NCI-H2107 treated with DMSO at 0.1 percent for 48 hours (cell line): ENCODE measurements around the gene ACY1.

Source experiments
- DNase-seq: peaks from one replicate; lab custom pipeline; 2025; ENCODE audit not compliant: unreplicated experiment; lab: John Stamatoyannopoulos, UW

The ACY1 gene

DNA sequence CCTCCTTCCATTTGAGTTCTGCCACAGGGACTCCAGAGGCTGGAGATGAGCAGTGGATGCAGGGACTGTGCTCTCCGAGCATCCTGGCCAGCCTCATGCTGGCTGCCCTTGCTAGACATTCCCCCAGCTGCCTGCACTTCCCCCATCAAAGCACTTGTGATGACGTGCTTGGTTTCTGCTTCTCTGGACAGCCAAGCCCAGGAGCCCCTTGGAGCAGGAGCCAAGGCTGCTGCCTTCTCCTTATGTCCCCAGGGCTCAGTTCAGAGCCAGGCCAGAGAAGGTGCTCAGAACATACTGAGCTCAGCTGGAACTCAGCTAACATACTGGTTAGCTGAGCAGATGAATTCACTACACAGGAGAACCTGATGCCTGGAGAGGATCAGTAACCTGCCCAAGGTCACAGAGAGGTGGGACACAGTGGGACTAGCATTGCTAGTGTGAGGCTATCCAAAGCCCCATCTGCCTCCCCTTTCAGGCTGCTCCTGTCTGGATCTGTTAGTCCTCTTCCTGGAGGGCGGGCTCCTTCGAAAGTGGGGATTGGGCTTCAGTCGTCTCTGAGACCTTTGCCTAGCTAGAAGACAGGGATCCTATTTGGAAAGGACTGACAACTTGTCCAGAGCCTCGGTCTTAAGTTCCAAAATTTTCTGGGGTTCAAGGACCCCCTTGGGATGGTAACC lies 20.3 kb upstream of the ACY1 start:
- no peak for DNase-seq

DNA sequence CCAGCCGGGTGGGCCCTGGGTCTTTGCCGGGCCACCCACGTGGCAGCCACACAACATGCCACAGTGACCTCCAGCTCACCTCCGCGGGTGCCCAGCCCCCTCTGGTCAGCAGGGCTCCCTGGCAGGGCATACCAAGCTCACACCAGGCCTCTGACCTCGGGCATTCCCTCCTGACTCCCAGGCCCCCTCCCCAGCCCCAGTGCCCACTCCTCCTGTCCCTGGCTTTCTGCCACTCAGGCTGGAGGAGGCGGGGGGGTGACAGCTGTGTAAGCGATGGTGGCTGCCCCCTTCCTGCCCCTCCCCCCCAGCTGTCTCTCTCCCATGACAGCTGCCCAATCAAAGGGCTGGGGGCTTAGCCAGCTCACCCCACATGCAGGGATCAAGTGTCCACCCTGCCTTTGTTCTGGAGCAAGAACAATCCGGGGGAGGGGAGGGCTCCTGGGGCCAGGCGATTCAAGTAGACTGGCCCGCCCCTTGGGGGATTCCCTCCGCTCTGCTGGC lies 19.3 kb upstream of the ACY1 start:
- DNase-seq, result no peak

DNA sequence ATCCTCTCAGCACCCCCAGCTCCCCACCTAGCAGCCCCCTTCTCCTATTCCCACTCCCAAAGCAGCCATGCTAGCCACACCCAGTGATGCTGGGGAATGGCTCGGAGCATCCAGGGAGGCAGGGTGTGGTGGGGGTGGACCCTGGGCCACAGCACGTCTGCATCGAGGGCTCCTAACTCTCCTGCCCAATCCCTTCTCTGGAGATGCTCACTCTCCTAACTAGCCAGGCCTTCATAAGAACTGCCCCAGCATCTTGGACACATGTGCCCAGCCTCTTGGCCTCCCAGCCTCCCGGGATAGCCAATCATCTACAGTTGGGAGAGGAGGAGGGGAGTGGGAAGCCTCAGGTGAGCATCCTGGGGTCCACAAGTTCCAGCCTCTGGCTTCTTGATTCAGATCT lies 18.8 kb upstream of the ACY1 start:
- no peak for DNase-seq

DNA sequence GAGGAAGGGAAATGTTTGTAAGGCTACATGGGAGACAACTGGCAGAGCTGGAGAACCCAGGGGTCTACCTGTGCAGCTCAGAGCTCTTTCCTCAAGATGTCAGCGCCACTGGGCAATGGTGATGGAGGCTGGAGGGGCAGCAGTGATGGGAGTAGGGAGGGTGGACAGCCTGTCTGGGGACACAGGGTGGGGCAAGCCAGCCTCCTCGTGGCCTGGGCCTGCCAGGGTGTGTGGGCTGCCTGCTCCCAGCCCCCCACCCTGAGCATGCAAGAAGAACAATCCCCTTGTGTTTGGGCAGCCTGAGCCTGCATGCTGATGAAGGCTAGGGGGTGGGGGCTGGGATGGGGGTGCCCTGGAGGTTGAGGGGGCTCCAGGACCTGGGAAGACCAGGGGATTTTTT lies 17.3 kb upstream of the ACY1 start:
- no peak for DNase-seq

DNA sequence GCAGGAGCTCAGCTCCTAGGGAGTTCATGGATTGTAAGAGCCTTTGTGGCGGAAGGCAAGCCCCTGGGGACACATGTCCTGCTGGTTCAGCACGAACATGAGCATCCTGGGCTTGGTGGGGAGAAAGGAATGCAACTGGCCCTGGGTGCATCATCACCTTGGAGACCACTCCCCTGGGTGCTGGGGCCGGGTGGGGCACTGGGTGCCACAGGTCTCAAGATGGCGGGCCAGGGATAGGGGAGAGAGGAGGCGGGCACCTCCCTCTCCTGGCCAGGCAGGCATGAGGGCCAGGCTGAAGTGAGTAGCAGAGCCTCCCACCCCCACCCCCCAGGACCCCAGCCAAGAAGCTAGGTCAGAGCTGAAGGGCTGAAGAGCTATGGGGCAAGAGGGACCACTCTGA lies 16.8 kb upstream of the ACY1 start:
- no peak for DNase-seq

DNA sequence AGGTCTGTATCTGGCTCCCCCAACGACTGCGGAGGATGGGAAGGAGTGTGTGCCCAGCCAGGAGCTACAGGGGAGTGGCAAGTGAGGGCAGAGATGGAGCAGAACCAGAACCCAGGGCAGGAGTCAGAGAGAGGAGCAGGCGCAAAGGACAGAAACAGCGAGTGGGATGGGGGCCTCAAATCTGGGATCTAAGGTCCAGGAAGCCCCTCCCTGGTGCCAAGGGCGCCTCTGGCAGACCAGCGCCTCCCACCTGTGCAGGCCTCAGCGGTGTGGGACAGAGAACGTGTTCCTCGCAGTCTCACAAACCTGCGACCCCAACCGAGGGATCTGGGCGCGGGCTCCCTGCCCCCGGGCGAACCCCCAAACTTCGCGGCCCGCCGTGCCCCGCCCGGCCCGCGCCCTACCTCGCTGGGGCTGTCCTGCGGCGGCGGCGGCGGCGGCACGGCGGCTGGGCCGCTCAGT lies 16.4 kb upstream of the ACY1 start:
- DNase-seq, result no peak

DNA sequence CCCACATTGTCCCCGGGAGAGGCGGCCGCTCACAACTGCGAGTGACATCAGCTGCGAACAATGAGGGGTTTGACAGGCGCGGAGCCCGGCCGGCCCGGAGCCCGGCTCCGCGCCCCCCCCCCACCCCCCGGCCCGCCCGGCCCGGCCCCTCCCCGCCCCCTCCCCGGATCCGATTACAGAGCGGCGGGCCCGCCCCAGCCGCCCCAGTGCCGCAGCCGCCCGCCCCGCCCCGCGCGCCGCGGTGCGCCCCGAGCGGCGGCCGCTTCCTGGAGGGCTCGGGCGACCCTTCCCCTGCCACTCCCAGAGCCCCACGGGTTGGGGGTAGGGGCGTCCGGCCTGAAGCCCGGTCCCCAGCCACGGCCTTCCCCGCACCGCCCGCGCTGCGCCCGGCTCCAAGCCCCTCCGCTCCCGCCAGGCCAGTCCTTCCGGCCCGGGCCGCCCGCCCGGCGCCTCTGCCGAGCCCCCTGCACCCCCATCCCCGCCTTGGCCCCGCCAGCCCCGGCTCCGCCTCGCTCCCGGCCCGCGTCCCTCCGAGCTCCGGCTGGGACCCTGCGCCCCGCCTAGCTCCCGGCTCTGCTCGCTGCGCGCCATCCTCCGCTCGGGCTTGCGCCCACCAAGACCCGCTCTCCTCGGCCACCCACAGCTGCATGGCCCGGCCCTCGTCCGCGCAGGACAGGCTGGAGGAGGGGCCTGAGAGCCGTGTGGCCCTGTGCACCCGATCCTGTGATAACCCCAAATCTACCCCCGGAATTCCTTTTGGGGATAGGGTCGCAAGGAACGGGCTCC lies 15.8 kb upstream of the ACY1 start, which contains the start of gene PCBP4:
PCBP4 (minus strand) TSS at position 71 of the 786 bp plus-strand sequence. CDS start 6,214 bp downstream, outside the sequence.
- no peak for DNase-seq

DNA sequence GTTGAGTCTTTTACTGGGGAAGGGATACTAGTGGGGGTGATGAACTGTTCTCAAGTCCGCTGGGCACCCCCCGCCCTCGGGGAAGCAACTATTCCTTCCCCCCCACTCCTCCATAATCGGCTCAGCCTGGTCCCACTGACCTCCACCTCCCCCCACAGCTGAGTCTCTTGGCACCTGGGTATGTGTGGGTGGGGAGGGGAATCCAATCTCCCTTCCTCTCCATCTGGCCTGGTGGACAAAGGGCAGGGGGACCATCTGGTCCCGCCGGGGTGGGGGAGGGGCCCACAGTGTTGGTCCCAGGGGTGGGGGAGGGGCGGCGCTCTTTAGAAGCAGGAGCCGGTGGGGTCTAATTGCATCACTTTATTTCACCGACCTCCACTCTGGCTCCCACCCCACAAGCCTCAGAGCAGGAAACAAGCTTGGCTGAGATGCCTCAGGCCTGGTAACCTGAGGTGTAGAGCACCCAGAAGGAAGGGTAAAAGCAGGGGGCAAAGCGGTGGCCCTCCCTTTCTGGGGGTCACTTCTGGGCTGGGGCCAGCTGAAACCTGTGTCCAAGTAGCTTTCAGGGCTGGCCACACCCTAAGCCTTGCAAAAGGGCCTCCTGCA lies 15.1 kb upstream of the ACY1 start:
- no peak for DNase-seq

DNA sequence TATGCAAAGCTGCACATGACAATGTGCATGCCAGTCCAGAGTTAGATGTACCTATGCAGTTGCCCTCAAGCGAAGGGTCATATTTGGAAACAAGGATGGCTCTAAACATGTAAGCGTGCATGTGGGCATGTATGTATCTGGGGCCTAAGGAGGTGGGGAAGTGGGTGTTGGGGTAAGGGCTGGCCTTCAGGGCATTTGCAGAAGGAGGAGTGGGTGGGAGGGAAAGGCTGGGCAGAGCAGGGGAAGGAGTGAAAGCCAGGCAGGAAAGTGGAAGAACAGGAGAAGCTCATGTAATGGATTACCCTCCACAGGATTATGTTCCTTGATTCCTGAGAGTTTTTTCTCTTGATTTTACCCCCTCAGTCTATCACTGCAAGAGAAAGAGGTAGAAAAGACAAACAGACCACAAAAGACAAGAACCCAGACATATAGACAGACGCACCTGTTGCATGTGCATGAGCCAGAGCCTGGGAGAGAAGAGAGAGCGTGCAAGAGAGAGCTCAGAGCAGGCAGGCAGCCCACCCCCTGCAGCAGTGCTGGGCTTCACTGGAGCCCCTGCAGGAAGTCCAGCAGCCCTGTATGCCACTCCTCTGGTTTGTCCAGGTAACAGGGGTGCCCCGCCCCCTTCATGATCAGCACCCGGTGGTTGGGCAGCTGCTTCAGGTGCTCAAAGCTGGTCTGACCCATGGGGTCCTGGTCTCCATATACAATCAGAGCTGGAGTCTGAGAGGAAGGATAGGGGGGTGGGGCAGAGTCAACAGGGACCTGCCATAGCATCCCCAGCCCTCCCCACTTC lies 14.3 kb upstream of the ACY1 start:
- no peak for DNase-seq

DNA sequence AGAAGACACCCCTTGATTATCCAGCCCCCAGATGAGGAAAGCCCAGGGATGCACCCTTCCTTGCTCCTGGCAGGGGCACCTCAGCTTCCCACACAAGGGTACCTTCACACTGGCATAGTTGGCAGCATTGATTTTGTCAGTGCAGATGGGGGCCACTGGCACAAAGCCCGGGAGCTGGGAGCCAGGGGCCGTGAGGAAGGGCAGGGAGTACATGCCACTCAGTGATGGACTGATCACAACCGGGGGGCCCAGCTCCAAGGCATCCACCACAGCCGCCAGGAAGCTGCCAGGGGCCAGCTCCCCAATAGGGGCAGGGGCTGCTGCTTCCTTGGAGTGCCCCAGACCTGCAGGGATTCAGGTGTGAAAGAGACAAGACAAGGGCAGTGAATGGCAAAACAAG lies 13.5 kb upstream of the ACY1 start:
- DNase-seq, result no peak

DNA sequence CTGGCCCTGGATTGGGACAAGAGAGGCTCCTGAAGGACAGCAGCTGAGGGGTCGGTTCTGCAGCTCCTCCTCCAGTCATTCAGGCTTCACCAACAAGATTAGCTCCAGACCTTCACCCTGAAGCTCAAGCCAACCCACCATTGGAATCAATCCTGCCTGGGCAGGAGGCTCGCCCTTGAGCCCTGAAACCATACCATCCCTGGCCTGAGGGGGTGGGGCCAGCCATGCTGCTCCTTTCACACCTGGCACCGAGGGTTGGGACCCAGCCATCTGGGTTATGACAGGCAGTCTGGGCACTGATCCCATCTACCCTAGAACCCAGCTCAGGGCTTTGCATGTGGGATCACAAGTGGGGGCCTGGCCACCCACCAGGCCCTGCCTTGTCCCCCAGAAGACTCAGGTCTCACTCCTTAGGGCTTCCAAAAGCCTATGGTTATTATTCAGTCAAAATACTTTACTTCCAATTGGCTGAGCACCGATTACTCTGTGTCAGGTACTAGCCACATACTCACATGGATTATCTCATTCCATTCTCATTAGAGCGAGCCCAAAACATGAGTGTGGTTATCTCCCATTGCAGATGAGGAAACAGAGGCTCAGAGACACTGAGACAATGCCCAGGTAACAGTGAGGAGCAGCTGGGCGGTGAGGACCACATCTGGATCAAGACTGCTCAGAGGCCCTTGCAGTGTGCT lies 12.6 kb upstream of the ACY1 start:
- no peak for DNase-seq

DNA sequence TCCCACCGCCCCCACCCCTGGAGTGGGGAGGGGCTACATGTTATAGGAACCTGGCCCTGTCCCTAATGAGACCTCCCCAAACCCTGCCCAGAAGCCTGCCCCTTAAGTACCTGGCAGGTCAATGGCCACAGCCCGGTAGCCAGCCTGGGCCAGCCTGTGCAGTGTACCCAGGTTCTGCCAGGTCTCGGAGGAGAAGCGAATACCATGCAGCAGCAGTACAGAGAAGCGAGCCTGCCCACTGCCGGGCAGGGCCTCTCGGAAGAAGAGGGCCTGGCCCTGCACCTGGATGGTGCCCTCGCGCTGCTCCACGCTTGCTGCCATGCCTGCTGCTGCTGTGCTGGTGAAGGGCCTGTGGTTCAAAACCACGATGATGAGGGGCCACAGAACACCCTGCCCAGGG lies 12.0 kb upstream of the ACY1 start:
- no peak for DNase-seq

DNA sequence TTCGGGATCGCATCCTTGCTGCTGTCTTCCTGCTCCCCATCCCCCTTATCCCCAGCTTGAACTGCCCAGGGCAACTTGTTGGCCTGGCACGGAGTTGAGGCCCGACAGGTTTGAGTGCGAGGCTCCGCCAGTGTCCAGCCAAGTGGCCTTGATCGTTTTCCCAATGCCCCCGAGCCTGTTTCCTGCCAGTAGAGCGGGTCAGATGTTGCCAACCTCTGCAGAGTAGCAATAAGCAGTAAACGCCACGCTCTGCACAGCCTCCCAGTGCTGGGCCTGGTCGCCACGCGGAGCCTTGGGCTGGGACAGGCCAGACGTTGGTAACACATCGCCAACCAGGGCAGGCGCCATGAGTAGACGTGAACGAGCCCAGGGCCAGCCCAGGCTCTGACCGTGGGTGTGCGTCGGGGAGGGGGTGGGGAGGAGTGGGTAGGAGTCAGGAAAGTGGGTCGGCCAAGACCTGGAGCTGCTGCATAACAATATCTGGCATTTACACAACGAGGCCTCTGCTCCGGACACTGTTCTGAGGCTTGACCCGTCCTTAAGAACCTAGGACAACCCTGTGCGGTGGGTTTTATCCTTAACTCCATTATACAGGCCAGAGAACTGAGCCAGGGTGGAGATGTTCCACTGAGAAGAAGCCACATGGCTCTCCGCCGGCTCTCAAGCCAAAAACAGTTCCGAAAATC lies 8.9 kb upstream of the ACY1 start:
- DNase-seq, result no peak

DNA sequence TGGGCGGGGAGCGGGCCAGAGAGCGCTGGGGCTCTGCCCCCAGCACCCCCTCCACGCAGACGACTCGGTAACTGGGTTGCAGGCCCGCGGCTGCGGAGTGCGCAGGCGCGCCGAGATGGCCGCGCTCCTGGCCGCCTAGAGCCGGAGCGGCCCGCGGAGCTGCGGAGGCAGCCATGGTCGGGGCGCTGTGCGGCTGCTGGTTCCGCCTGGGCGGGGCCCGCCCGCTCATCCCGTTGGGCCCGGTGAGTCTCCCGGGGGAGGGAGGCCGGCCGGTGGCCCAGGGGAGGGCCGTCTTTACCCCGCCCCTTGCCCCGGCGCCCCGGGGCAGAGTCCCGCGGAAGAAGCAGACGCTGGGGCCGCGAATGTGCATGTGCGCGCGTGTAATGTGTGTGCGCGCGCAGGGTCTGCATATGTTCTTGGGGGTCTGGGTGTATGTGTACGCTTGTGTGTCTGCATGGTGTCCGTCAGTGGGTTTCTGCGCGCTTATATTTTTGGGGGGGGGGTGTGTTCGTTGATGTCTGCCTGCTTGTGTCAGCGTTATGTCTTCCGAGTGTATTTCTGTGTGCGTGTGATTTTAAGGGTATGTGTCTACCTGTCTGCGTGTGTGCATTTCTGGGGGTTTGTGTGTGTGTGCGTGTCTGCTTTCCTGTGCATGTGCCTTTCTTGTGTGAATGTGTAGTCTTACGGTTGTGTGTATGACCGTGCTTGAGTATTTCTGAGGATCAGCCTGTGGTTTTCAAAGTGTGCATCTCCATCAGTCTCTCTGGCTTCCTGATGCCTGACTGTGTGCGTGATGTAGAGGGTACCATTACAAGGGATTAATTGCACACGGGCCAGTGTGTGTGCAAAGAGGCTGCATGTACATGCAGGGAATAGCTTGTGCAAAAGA lies 8.1 kb upstream of the ACY1 start, which contains the start of gene ABHD14A:
ABHD14A (plus strand) TSS at position 102 of the 889 bp plus-strand sequence; CDS start at position 174, 72 bp downstream.
- no peak for DNase-seq

DNA sequence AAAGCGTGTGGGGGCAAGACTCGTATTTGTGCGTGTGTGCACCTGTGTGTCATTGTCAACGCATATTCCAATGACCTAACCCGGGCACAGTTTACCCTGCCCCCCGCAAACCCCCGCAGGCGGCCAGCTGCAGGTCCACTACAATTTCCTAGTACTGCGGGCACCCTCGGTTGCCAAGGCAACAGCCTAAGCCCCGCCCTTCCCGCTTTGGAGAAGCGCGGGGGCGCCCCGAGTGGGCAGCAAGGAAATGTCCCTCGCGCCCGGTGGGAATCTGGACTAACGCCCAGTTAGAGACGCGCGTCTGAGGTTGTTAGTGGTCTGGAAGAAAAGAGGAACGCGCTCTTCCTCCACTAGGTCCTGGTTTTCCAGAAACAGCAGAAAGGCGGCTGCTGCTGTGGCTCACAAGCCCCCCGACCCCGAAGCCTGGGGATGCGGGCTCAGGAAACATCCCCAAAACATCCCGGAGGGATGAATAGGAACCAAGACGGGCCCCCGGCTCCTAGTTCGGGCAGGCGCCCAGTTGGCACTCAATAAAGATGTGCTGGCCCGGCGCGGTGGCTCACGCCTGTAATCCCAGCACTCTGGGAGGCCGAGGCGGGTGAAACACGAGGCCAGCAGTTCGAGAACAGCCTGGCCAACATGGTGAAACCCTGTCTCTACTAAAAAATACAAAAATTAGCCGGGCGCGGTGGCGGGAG lies 7.3 kb upstream of the ACY1 start:
- no peak for DNase-seq

DNA sequence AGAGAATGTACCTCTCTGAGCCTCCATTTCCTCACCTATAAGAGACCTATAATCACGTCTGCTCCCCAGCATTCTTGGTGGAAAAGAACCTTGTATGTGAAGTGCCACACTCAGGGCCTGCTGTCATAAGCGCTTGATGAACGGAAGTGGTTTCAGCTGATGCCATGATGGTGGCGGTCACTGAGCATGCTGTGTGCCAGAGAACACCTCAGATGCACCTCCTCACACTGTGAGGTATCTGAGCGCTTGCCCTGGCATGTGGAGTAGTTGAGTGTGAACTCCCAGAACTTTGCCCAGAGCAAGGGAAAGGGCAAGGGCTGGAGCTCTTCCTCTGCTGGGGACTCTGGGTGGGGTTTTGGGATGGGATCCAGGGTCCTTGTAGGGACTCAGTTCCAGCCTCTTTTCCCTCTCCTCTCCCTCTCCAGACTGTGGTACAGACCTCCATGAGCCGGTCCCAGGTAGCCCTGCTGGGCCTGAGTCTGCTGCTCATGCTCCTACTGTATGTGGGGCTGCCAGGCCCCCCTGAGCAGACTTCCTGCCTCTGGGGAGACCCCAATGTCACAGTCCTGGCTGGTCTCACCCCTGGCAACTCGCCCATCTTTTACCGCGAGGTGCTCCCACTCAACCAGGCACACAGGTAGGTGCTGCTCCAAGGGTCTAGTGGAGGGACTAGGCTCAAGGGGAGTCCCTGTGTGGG lies 5.7 kb upstream of the ACY1 start:
- DNase-seq, result no peak

DNA sequence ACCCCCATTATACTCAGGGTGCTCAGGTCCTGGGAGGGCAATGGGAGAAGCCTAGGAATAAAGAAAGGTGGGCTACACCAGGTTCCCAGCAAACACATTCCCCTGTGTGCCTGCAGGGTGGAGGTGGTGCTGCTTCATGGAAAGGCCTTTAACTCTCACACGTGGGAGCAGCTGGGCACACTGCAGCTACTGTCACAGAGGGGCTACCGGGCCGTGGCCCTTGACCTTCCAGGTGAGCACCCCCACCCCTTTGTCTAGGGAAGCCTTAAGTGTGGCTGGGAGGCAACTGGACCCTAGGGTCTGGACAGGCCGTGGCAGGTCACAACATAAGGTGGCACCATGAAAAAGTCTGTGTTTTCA lies 5.2 kb upstream of the ACY1 start:
- DNase-seq, result no peak

DNA sequence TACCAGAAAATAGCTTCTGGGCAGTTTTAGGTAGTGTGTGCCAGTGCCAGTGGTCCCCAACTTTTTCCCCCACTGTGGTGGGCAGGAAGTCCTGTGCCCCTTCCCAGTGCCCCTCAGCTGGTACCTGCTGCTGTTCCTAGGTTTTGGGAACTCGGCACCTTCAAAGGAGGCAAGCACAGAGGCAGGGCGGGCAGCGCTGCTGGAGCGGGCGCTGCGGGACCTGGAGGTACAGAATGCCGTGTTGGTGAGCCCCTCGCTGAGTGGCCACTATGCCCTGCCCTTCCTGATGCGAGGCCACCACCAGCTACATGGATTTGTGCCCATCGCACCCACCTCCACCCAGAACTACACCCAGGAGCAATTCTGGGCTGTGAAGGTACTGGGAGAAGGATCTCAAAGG lies 3.1 kb upstream of the ACY1 start:
- no peak for DNase-seq
